MM.1S (cell line): ENCODE measurements around the gene MAGI3.
"Not testable (repeated sequence)": the region's sequence is repeated elsewhere in the genome, so short reads cannot be mapped to it uniquely, and the experiment has no call there.

ENCODE experiments used
- CTCF ChIP-seq: fragments of 300-600 bp; sonication (generic); IDR thresholded peaks from 2 replicates; pipeline ENCODE4 v1.5.1; 2016; ENCODE audit warnings: antibody characterized with exemption, low read length, mixed read lengths
- EZH2 ChIP-seq: fragments of 300-600 bp; sonication (generic); optimal IDR thresholded peaks from 2 replicates; pipeline ENCODE3; 2017; ENCODE audit warnings: low read depth, mild to moderate bottlenecking, antibody characterized with exemption, low read length, mixed read lengths
- EZH2phosphoT487 ChIP-seq: fragments of 300-600 bp; sonication (generic); IDR thresholded peaks from 2 replicates; pipeline ENCODE4 v1.6.1; 2018; ENCODE audit warnings: antibody characterized with exemption, low read length

GRCh38 chr1:113509766-113510165 lies 119.5 kb downstream of the MAGI3 start:
- TF ChIP-seq CTCF, EZH2, EZH2phosphoT487: not testable (repeated sequence)
